ENCODE measurements around the gene CASR.

Gene CASR

DNA sequence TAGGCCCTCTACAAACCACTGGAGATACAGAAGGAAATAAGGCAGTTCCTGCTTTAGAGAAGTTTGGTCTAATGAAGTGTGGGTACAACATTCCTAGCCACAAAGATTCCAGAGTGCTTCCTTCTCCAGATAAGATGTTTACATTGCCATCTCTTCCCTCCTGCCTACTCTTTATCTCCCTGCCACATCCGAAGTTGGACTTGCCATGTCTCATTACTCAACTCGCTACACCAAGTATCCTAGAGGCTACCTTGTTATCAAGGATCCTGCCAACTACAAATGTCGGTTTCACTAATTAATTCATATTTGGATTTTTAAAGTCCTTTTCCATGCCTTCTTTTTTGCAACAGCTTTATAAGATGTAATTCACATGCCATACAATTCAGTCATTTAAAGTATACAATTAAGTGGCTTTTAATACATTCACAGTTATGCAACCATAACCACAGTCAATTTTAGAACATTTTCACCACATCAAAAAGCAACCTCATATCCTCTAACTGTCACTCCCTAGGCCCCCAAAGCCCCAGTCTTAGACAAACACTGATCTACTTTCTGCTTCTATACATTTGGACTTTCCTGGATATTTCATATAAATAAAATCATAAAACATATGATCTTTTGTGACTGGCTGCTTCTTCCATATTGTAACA, 87.9 kb downstream of the CASR start:
- H3K9me3 ChIP-seq (ENCODE audit: control insufficient read depth, low read length) = no peaks in the 10 kb centered on the region

DNA sequence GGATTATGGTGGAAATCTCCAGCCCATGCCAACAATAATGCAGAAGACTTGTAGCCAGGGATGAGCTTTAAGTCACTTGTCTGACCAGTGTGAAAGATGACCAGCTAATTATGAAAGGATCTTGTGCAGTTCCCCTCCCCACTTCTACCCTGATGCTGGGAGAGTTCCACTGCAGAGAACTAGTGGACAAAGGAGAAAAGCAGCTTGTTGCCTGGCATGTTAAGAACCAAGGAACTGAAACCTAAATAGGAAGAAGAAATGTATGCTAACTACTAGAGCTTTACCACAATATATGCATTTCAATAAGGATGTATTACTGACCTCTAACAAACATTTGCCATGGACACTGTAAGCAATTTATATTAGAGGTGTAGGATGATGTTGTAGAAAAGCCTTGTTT, 89.4 kb downstream of the CASR start:
- H3K4me1 ChIP-seq (ENCODE audit: control insufficient read depth, insufficient read depth, low read length) = no peaks in the 10 kb centered on the region
- H3K27ac ChIP-seq (ENCODE audit: insufficient read depth, low read depth, low read length, poor library complexity, severe bottlenecking) = no peak overlapping the region
- H3K36me3 ChIP-seq (ENCODE audit: control insufficient read depth, insufficient read depth, low read length) = no peaks in the 10 kb centered on the region
- H3K27me3 ChIP-seq (ENCODE audit: control insufficient read depth, insufficient read depth, low read length, poor library complexity, severe bottlenecking) = no peaks in the 10 kb centered on the region
- no peaks in the 10 kb centered on the region for H3K9me3 ChIP-seq (ENCODE audit: control insufficient read depth, low read length)
- no peak overlapping the region for H3K4me3 ChIP-seq (ENCODE audit: insufficient read depth, low read depth, low read length)

More for the DNA sequence above, 87.9 kb downstream of the CASR start:
- Histone ChIP-seq H3K4me3 (ENCODE audit: insufficient read depth, low read depth, low read length) (no peak overlapping the region), H3K36me3 (ENCODE audit: control insufficient read depth, insufficient read depth, low read length) (no peaks in the 10 kb centered on the region), H3K27ac (ENCODE audit: insufficient read depth, low read depth, low read length, poor library complexity, severe bottlenecking) (no peak overlapping the region), H3K4me1 (ENCODE audit: control insufficient read depth, insufficient read depth, low read length) (no peaks in the 10 kb centered on the region), H3K27me3 (ENCODE audit: control insufficient read depth, insufficient read depth, low read length, poor library complexity, severe bottlenecking) (no peaks in the 10 kb centered on the region)
- WGBS, 2 experiments = 89 to 98% methylated on average over 3 of the region's 3 CpGs

DNA sequence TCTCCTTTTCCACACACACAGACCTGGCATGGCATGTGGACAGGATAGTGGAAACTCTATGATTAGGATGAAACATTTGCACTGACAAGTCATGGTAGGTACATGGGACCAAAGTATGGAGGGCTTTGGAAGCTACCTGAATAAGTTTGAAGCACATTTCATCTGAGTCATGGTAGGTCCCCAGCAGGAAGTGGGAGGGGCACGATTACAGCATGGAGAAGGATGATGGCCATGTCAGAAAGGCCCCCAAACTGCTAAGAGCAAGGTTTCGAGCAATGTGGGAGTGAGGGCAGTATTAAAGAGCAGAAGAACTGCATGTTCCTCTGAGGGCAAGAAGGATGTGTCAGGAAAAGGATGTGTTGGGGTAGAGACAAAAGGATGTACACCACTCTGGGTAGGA, 90.0 kb downstream of the CASR start:
- 84 to 85% methylated on average over 2 of the region's 2 CpGs for WGBS, 2 experiments
- Histone ChIP-seq H3K4me3 (ENCODE audit: insufficient read depth, low read depth, low read length) (no peak overlapping the region), H3K27me3 (ENCODE audit: control insufficient read depth, insufficient read depth, low read length, poor library complexity, severe bottlenecking) (no peaks in the 10 kb centered on the region), H3K27ac (ENCODE audit: insufficient read depth, low read depth, low read length, poor library complexity, severe bottlenecking) (no peak overlapping the region), H3K9me3 (ENCODE audit: control insufficient read depth, low read length) (no peaks in the 10 kb centered on the region), H3K36me3 (ENCODE audit: control insufficient read depth, insufficient read depth, low read length) (no peaks in the 10 kb centered on the region), H3K4me1 (ENCODE audit: control insufficient read depth, insufficient read depth, low read length) (no peaks in the 10 kb centered on the region)

DNA sequence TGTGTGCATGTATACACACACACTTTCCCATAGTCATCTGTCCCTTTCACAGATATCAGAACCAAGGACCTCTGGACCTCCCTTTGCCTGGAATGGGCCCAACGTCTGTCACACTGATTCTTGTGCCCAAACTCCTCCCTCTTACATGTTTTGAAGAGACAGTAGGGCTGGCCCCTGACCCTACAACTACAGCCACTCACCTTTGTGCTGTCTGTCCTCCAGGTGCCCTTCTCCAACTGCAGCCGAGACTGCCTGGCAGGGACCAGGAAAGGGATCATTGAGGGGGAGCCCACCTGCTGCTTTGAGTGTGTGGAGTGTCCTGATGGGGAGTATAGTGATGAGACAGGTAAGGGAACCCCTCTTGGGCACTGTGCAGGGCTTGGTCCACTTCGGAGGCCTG, 98.4 kb downstream of the CASR start:
- Histone ChIP-seq H3K9me3 (ENCODE audit: control insufficient read depth, low read length) (no peaks in the 10 kb centered on the region), H3K27me3 (ENCODE audit: control insufficient read depth, insufficient read depth, low read length, poor library complexity, severe bottlenecking) (no peaks in the 10 kb centered on the region), H3K4me3 (ENCODE audit: insufficient read depth, low read depth, low read length) (no peak overlapping the region), H3K36me3 (ENCODE audit: control insufficient read depth, insufficient read depth, low read length) (no peaks in the 10 kb centered on the region), H3K4me1 (ENCODE audit: control insufficient read depth, insufficient read depth, low read length) (no peaks in the 10 kb centered on the region), H3K27ac (ENCODE audit: insufficient read depth, low read depth, low read length, poor library complexity, severe bottlenecking) (no peak overlapping the region)
- WGBS, 2 experiments = 73 to 81% methylated on average over 3 of the region's 3 CpGs

DNA sequence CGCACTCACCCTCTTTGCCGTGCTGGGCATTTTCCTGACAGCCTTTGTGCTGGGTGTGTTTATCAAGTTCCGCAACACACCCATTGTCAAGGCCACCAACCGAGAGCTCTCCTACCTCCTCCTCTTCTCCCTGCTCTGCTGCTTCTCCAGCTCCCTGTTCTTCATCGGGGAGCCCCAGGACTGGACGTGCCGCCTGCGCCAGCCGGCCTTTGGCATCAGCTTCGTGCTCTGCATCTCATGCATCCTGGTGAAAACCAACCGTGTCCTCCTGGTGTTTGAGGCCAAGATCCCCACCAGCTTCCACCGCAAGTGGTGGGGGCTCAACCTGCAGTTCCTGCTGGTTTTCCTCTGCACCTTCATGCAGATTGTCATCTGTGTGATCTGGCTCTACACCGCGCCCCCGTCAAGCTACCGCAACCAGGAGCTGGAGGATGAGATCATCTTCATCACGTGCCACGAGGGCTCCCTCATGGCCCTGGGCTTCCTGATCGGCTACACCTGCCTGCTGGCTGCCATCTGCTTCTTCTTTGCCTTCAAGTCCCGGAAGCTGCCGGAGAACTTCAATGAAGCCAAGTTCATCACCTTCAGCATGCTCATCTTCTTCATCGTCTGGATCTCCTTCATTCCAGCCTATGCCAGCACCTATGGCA, 100.5 kb downstream of the CASR start:
- H3K4me1 ChIP-seq (ENCODE audit: control insufficient read depth, insufficient read depth, low read length) = no peaks in the 10 kb centered on the region
- WGBS, 2 experiments = 85 to 88% methylated on average over 22 of the region's 22 CpGs
- no peaks in the 10 kb centered on the region for H3K36me3 ChIP-seq (ENCODE audit: control insufficient read depth, insufficient read depth, low read length)
- H3K9me3 ChIP-seq (ENCODE audit: control insufficient read depth, low read length) = no peaks in the 10 kb centered on the region
- no peak overlapping the region for H3K27ac ChIP-seq (ENCODE audit: insufficient read depth, low read depth, low read length, poor library complexity, severe bottlenecking)
- H3K27me3 ChIP-seq (ENCODE audit: control insufficient read depth, insufficient read depth, low read length, poor library complexity, severe bottlenecking) = no peaks in the 10 kb centered on the region
- no peak overlapping the region for H3K4me3 ChIP-seq (ENCODE audit: insufficient read depth, low read depth, low read length)

DNA sequence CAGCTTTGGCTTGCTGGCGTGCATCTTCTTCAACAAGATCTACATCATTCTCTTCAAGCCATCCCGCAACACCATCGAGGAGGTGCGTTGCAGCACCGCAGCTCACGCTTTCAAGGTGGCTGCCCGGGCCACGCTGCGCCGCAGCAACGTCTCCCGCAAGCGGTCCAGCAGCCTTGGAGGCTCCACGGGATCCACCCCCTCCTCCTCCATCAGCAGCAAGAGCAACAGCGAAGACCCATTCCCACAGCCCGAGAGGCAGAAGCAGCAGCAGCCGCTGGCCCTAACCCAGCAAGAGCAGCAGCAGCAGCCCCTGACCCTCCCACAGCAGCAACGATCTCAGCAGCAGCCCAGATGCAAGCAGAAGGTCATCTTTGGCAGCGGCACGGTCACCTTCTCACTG, 101.0 kb downstream of the CASR start:
- Histone ChIP-seq H3K27me3 (ENCODE audit: control insufficient read depth, insufficient read depth, low read length, poor library complexity, severe bottlenecking) (no peaks in the 10 kb centered on the region), H3K9me3 (ENCODE audit: control insufficient read depth, low read length) (no peaks in the 10 kb centered on the region), H3K4me3 (ENCODE audit: insufficient read depth, low read depth, low read length) (no peak overlapping the region), H3K36me3 (ENCODE audit: control insufficient read depth, insufficient read depth, low read length) (no peaks in the 10 kb centered on the region), H3K4me1 (ENCODE audit: control insufficient read depth, insufficient read depth, low read length) (no peaks in the 10 kb centered on the region), H3K27ac (ENCODE audit: insufficient read depth, low read depth, low read length, poor library complexity, severe bottlenecking) (no peak overlapping the region)
- 91 to 96% methylated on average over 20 of the region's 20 CpGs for WGBS, 2 experiments

DNA sequence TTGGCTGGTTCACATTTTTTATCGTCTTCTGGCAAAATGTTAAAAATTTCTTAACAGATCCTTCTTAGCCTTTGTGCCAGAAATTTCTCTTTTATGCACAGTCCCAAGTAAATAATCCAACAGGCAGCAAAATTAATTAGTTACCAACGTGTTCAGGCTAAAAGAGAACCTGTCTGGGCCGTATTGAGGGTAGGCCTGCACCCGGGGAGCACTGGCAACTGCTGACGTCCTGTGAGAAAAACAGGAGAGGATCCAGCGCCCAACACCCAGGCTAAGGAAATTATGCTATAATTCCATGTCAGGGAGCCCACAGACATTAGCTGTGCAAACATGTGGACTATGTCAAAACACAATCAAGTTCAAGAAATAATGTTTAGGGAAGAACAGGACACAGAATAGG, 110.9 kb downstream of the CASR start:
- no peaks in the 10 kb centered on the region for H3K4me1 ChIP-seq (ENCODE audit: control insufficient read depth, insufficient read depth, low read length)
- no peak overlapping the region for H3K4me3 ChIP-seq (ENCODE audit: insufficient read depth, low read depth, low read length)
- H3K9me3 ChIP-seq (ENCODE audit: control insufficient read depth, low read length) = no peaks in the 10 kb centered on the region
- no peak overlapping the region for H3K27ac ChIP-seq (ENCODE audit: insufficient read depth, low read depth, low read length, poor library complexity, severe bottlenecking)
- H3K27me3 ChIP-seq (ENCODE audit: control insufficient read depth, insufficient read depth, low read length, poor library complexity, severe bottlenecking) = no peaks in the 10 kb centered on the region
- no peaks in the 10 kb centered on the region for H3K36me3 ChIP-seq (ENCODE audit: control insufficient read depth, insufficient read depth, low read length)
- WGBS, 2 experiments = 84 to 85% methylated on average over 6 of the region's 6 CpGs

DNA sequence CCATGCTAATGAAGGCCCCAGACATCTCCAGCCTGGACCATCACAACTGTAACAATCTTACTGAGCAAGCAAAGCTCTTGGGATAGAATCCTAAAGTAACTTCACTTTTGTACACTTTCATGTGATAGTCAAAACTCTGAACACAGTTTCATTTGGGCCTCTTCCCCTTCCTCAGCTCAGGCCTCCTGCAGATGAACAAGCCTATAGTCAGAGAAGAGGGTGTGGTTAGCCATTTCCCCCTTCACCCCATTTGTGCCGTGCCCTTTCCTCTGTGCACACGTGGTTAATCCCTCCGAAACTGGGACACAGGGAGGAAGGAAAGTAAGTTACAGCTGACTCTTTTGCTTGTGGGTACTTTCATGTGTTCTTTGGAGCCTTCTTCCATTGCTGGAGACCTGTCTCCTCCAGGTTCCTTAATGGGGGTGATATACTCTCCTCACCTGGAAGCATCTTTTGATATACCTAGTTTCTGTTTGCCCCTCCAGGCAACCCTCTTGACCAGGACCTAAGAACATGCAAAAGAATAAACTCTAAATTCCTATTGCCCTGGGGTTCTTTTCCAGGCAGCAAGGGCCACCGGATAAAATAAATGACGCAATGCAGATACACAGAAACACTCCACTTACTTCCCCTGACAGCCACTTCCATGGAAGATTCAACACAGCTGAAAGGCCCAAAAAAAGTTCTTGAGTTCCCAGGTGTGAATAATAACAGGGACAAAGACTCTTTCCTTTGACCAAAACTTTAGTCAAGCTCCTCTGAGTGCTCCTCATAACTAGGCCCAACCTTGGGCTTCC, 112.0 kb downstream of the CASR start:
- no peaks in the 10 kb centered on the region for H3K36me3 ChIP-seq (ENCODE audit: control insufficient read depth, insufficient read depth, low read length)

DNA sequence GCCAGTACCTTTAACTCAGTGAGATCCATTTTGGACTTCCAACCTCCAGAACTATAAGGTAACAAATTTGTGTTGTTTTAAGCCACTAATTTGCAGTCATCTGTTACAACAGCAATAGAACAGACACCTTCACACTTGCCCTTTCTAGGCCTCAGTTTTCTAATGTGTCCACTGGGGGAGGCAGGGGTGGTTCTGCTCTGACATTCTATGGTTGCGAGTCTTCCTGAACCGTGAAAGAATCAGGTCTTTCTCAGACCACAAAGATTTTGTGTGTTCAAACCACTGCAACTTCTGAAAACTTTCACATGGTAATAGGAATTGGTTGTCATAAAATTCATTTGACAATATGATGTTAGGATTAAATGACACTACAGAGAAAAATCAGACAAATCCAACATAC, 114.8 kb downstream of the CASR start:
- no peaks in the 10 kb centered on the region for H3K4me1 ChIP-seq (ENCODE audit: control insufficient read depth, insufficient read depth, low read length)
- no peak overlapping the region for H3K4me3 ChIP-seq (ENCODE audit: insufficient read depth, low read depth, low read length)
- 80 to 87% methylated on average over 2 of the region's 2 CpGs for WGBS, 2 experiments
- H3K36me3 ChIP-seq (ENCODE audit: control insufficient read depth, insufficient read depth, low read length) = no peaks in the 10 kb centered on the region
- no peak overlapping the region for H3K27ac ChIP-seq (ENCODE audit: insufficient read depth, low read depth, low read length, poor library complexity, severe bottlenecking)
- H3K9me3 ChIP-seq (ENCODE audit: control insufficient read depth, low read length) = no peaks in the 10 kb centered on the region
- H3K27me3 ChIP-seq (ENCODE audit: control insufficient read depth, insufficient read depth, low read length, poor library complexity, severe bottlenecking) = no peaks in the 10 kb centered on the region

More for the DNA sequence above, 112.0 kb downstream of the CASR start:
- H3K27me3 ChIP-seq (ENCODE audit: control insufficient read depth, insufficient read depth, low read length, poor library complexity, severe bottlenecking) = no peaks in the 10 kb centered on the region
- no peaks in the 10 kb centered on the region for H3K4me1 ChIP-seq (ENCODE audit: control insufficient read depth, insufficient read depth, low read length)
- H3K4me3 ChIP-seq (ENCODE audit: insufficient read depth, low read depth, low read length) = no peak overlapping the region
- WGBS, 2 experiments = 82 to 91% methylated on average over 5 of the region's 5 CpGs
- no peaks in the 10 kb centered on the region for H3K9me3 ChIP-seq (ENCODE audit: control insufficient read depth, low read length)
- H3K27ac ChIP-seq (ENCODE audit: insufficient read depth, low read depth, low read length, poor library complexity, severe bottlenecking) = no peak overlapping the region

DNA sequence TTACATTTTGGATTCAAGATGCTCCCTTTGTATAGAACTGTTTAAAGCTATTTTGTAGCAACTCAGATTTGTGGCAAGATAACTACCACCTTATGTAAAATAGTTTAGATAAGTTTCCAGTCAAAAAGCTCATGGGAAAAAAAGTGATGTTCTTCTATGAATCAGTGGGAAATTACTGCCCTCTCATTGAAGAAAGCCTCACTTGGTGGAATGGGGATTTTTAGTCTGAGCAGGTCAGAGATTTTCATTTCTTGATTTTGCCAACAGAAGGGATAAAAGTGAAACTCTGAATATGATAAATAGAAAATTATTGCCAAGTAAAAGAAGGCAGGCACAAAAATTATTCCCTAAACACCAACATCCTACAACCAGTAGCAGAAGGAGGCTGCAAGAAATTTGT, 115.7 kb downstream of the CASR start:
- no peaks in the 10 kb centered on the region for H3K27me3 ChIP-seq (ENCODE audit: control insufficient read depth, insufficient read depth, low read length, poor library complexity, severe bottlenecking)
- no peak overlapping the region for H3K27ac ChIP-seq (ENCODE audit: insufficient read depth, low read depth, low read length, poor library complexity, severe bottlenecking)
- no peaks in the 10 kb centered on the region for H3K36me3 ChIP-seq (ENCODE audit: control insufficient read depth, insufficient read depth, low read length)
- H3K9me3 ChIP-seq (ENCODE audit: control insufficient read depth, low read length) = no peaks in the 10 kb centered on the region
- no peaks in the 10 kb centered on the region for H3K4me1 ChIP-seq (ENCODE audit: control insufficient read depth, insufficient read depth, low read length)
- no peak overlapping the region for H3K4me3 ChIP-seq (ENCODE audit: insufficient read depth, low read depth, low read length)
